Measurements from ENCODE around the gene SAE1.

SAE1 gene

DNA sequence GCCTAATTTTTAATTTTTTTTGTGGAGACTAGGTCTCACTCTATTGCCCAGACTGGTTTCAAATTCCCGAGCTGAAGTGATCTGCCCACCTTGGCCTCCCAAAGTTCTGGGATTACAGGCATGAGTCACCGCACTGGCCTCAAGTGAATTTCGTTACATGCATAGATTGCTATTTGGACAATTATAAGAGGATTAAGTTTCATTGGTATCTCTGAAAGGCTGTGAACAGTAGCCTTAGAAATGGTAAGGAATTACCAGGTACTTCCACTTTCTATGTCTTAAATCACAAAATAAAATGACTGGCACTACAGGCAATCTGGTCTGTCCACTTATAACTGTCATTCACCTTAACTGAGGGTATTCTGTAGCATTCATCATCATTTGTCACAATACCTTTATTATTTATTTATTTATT lies 122.8 kb downstream of the SAE1 start:
- in situ Hi-C loops (cut with MboI; ENCODE audit: low sequenced_read_pairs, unreplicated experiment), result no loop called here
- TF ChIP-seq, protein P1, sequence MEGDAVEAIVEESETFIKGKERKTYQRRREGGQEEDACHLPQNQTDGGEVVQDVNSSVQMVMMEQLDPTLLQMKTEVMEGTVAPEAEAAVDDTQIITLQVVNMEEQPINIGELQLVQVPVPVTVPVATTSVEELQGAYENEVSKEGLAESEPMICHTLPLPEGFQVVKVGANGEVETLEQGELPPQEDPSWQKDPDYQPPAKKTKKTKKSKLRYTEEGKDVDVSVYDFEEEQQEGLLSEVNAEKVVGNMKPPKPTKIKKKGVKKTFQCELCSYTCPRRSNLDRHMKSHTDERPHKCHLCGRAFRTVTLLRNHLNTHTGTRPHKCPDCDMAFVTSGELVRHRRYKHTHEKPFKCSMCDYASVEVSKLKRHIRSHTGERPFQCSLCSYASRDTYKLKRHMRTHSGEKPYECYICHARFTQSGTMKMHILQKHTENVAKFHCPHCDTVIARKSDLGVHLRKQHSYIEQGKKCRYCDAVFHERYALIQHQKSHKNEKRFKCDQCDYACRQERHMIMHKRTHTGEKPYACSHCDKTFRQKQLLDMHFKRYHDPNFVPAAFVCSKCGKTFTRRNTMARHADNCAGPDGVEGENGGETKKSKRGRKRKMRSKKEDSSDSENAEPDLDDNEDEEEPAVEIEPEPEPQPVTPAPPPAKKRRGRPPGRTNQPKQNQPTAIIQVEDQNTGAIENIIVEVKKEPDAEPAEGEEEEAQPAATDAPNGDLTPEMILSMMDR (IDR thresholded peaks at IDR 0.05; ENCODE audit: borderline replicate concordance, control extremely low read depth, extremely low read depth, insufficient read depth, missing control alignments), result no peak
- DNase-seq (ENCODE audit: low spot score), result no peak

DNA sequence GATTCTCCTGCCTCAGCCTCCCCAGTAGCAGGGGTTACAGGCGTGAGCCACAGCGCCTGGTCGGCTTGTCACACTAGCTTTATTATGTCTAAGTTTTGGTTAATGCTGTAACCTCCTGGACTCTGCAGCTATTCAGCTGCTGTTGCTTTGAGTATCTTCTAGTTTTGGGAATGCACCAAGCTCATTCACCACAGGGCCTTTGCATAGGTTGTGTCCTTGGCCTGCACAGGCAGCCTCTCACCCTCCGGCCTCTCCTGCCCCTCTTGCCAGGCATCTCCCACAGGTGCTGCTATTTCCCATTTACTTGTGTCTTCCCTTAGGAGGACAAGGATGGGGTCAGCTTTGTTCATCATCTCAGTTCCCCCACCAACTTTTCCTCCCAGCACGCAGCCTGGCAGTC lies 123.3 kb downstream of the SAE1 start:
- DNase-seq (ENCODE audit: low spot score), result no peak
- TF ChIP-seq, protein P1 (IDR thresholded peaks at IDR 0.05; ENCODE audit: borderline replicate concordance, control extremely low read depth, extremely low read depth, insufficient read depth, missing control alignments), result no peak
- in situ Hi-C loops (cut with MboI; ENCODE audit: low sequenced_read_pairs, unreplicated experiment), result no loop called here

GRCh38 chr19:47255879-47256692 lies 125.5 kb downstream of the SAE1 start, which contains the start of gene CCDC9:
Gene CCDC9, plus strand, starts transcription at chr19:47256525. Its CDS starts 1,876 bp downstream, at chr19:47258401.
- in situ Hi-C loops (cut with MboI; ENCODE audit: low sequenced_read_pairs, unreplicated experiment), result no loop called here
- TF ChIP-seq, protein P1 (IDR thresholded peaks at IDR 0.05; ENCODE audit: borderline replicate concordance, control extremely low read depth, extremely low read depth, insufficient read depth, missing control alignments), result no peak
- peak; percentile 95 for DNase-seq (ENCODE audit: low spot score)

- in situ Hi-C loops (cut with MboI; ENCODE audit: low sequenced_read_pairs, unreplicated experiment), result no loop called here
- TF ChIP-seq, protein P1 (IDR thresholded peaks at IDR 0.05; ENCODE audit: borderline replicate concordance, control extremely low read depth, extremely low read depth, insufficient read depth, missing control alignments), result no peak
- peak; percentile 99 for DNase-seq (ENCODE audit: low spot score)
Measured at GRCh38 chr19:47256693-47257410, 126.2 kb downstream of the SAE1 start.

- in situ Hi-C loops (cut with MboI; ENCODE audit: low sequenced_read_pairs, unreplicated experiment), result no loop called here
- TF ChIP-seq, protein P1 (IDR thresholded peaks at IDR 0.05; ENCODE audit: borderline replicate concordance, control extremely low read depth, extremely low read depth, insufficient read depth, missing control alignments), result no peak
- DNase-seq (ENCODE audit: low spot score), result peak; percentile 49
Measured at GRCh38 chr19:47257411-47258169, 127.0 kb downstream of the SAE1 start.

DNA sequence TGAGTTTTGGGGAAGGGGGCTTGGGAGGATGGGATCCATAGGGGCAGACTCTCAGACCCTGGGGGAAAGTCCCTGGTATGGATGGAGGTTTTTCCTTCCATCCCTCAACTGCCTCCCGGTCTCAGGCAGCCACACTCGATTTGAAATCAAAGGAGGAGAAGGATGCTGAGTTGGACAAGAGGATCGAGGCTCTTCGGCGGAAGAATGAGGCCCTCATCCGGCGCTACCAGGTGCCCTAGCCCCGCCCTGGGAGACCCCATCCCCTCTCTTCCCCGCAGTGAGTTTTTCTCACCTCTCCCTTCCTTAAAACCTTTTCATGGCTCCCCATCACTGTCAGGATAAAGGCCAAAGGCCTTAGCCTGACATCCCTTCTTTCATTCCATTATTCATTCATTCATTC lies 127.8 kb downstream of the SAE1 start:
- TF ChIP-seq, protein P1 (IDR thresholded peaks at IDR 0.05; ENCODE audit: borderline replicate concordance, control extremely low read depth, extremely low read depth, insufficient read depth, missing control alignments), result no peak
- DNase-seq (ENCODE audit: low spot score), result no peak
- in situ Hi-C loops (cut with MboI; ENCODE audit: low sequenced_read_pairs, unreplicated experiment), result no loop called here
